ENCODE measurements around the gene GPR15.

Gene GPR15

GRCh38 chr3:98536456-98537017 is 4.8 kb downstream of the GPR15 start:
- H3K4me1 ChIP-seq (ENCODE audit: insufficient read depth, low read length): no peaks in the 10 kb centered on the region
- no peaks in the 10 kb centered on the region for H3K9me3 ChIP-seq (ENCODE audit: low read length)
- H2AFZ ChIP-seq (ENCODE audit: low read depth, low read length): no peak overlapping the region
- no peaks in the 10 kb centered on the region for H3K36me3 ChIP-seq (ENCODE audit: insufficient read depth, low read length)
- no peaks in the 10 kb centered on the region for H3K27me3 ChIP-seq (ENCODE audit: insufficient read depth, low read length)
- no peak overlapping the region for H3K4me3 ChIP-seq (ENCODE audit: low read length)

- no peaks in the 10 kb centered on the region for H3K36me3 ChIP-seq (ENCODE audit: insufficient read depth, low read length)
- H3K27me3 ChIP-seq (ENCODE audit: insufficient read depth, low read length): no peaks in the 10 kb centered on the region
- no peak overlapping the region for H2AFZ ChIP-seq (ENCODE audit: low read depth, low read length)
These were observed 8.6 kb downstream of the GPR15 start for GRCh38 chr3:98540346-98540745.

GRCh38 chr3:98541695-98542094 is 9.9 kb downstream of the GPR15 start:
- H3K4me3 ChIP-seq (ENCODE audit: low read length): no peak overlapping the region
- no peaks in the 10 kb centered on the region for H3K36me3 ChIP-seq (ENCODE audit: insufficient read depth, low read length)

More at GRCh38 chr3:98540346-98540745, 8.6 kb downstream of the GPR15 start:
- Histone ChIP-seq H3K9me3 (ENCODE audit: low read length) (no peaks in the 10 kb centered on the region), H3K4me3 (ENCODE audit: low read length) (no peak overlapping the region), H3K4me1 (ENCODE audit: insufficient read depth, low read length) (no peaks in the 10 kb centered on the region)

GRCh38 chr3:98542623-98543022 is 10.8 kb downstream of the GPR15 start:
- Histone ChIP-seq H3K9me3 (ENCODE audit: low read length) (no peaks in the 10 kb centered on the region), H3K4me3 (ENCODE audit: low read length) (no peak overlapping the region), H3K4me1 (ENCODE audit: insufficient read depth, low read length) (no peaks in the 10 kb centered on the region), H3K36me3 (ENCODE audit: insufficient read depth, low read length) (no peaks in the 10 kb centered on the region), H2AFZ (ENCODE audit: low read depth, low read length) (no peak overlapping the region), H3K27me3 (ENCODE audit: insufficient read depth, low read length) (no peaks in the 10 kb centered on the region)

More at GRCh38 chr3:98541695-98542094, 9.9 kb downstream of the GPR15 start:
- Histone ChIP-seq H3K27me3 (ENCODE audit: insufficient read depth, low read length) (no peaks in the 10 kb centered on the region), H3K4me1 (ENCODE audit: insufficient read depth, low read length) (no peaks in the 10 kb centered on the region), H2AFZ (ENCODE audit: low read depth, low read length) (no peak overlapping the region), H3K9me3 (ENCODE audit: low read length) (no peaks in the 10 kb centered on the region)

- Histone ChIP-seq H3K36me3 (ENCODE audit: insufficient read depth, low read length) (no peaks in the 10 kb centered on the region), H3K27me3 (ENCODE audit: insufficient read depth, low read length) (no peaks in the 10 kb centered on the region), H3K4me3 (ENCODE audit: low read length) (no peak overlapping the region), H3K9me3 (ENCODE audit: low read length) (no peaks in the 10 kb centered on the region), H3K4me1 (ENCODE audit: insufficient read depth, low read length) (no peaks in the 10 kb centered on the region), H2AFZ (ENCODE audit: low read depth, low read length) (no peak overlapping the region)
These were observed 14.2 kb downstream of the GPR15 start for GRCh38 chr3:98545940-98546339.

- Histone ChIP-seq H3K4me1 (ENCODE audit: insufficient read depth, low read length) (no peaks in the 10 kb centered on the region), H3K9me3 (ENCODE audit: low read length) (no peaks in the 10 kb centered on the region), H3K36me3 (ENCODE audit: insufficient read depth, low read length) (no peaks in the 10 kb centered on the region), H2AFZ (ENCODE audit: low read depth, low read length) (no peak overlapping the region), H3K27me3 (ENCODE audit: insufficient read depth, low read length) (no peaks in the 10 kb centered on the region), H3K4me3 (ENCODE audit: low read length) (no peak overlapping the region)
These were observed 16.8 kb downstream of the GPR15 start for GRCh38 chr3:98548544-98548943.

GRCh38 chr3:98550833-98551232 is 19.1 kb downstream of the GPR15 start:
- H3K9me3 ChIP-seq (ENCODE audit: low read length): no peaks in the 10 kb centered on the region
- H3K4me3 ChIP-seq (ENCODE audit: low read length): no peak overlapping the region
- H3K27me3 ChIP-seq (ENCODE audit: insufficient read depth, low read length): no peaks in the 10 kb centered on the region
- H2AFZ ChIP-seq (ENCODE audit: low read depth, low read length): no peak overlapping the region
- H3K36me3 ChIP-seq (ENCODE audit: insufficient read depth, low read length): no peaks in the 10 kb centered on the region
- H3K4me1 ChIP-seq (ENCODE audit: insufficient read depth, low read length): no peaks in the 10 kb centered on the region

- Histone ChIP-seq H2AFZ (ENCODE audit: low read depth, low read length) (no peak overlapping the region), H3K4me1 (ENCODE audit: insufficient read depth, low read length) (no peaks in the 10 kb centered on the region), H3K27me3 (ENCODE audit: insufficient read depth, low read length) (no peaks in the 10 kb centered on the region), H3K9me3 (ENCODE audit: low read length) (no peaks in the 10 kb centered on the region), H3K4me3 (ENCODE audit: low read length) (no peak overlapping the region), H3K36me3 (ENCODE audit: insufficient read depth, low read length) (no peaks in the 10 kb centered on the region)
These were observed 19.5 kb downstream of the GPR15 start for GRCh38 chr3:98551236-98551635.

- H3K4me3 ChIP-seq (ENCODE audit: low read length): no peak overlapping the region
- no peaks in the 10 kb centered on the region for H3K27me3 ChIP-seq (ENCODE audit: insufficient read depth, low read length)
- H2AFZ ChIP-seq (ENCODE audit: low read depth, low read length): no peak overlapping the region
- no peaks in the 10 kb centered on the region for H3K9me3 ChIP-seq (ENCODE audit: low read length)
- no peaks in the 10 kb centered on the region for H3K36me3 ChIP-seq (ENCODE audit: insufficient read depth, low read length)
- H3K4me1 ChIP-seq (ENCODE audit: insufficient read depth, low read length): no peaks in the 10 kb centered on the region
These were observed 20.0 kb downstream of the GPR15 start for GRCh38 chr3:98551754-98552153.

GRCh38 chr3:98552232-98553020 is 20.6 kb downstream of the GPR15 start:
- Histone ChIP-seq H3K9me3 (ENCODE audit: low read length) (no peaks in the 10 kb centered on the region), H3K4me1 (ENCODE audit: insufficient read depth, low read length) (no peaks in the 10 kb centered on the region), H3K27me3 (ENCODE audit: insufficient read depth, low read length) (peaks cover 2% of the 10 kb centered on the region), H2AFZ (ENCODE audit: low read depth, low read length) (no peak overlapping the region), H3K4me3 (ENCODE audit: low read length) (no peak overlapping the region), H3K36me3 (ENCODE audit: insufficient read depth, low read length) (no peaks in the 10 kb centered on the region)

GRCh38 chr3:98553021-98553563 is 21.3 kb downstream of the GPR15 start:
- H3K27me3 ChIP-seq (ENCODE audit: insufficient read depth, low read length): peaks cover 3% of the 10 kb centered on the region
- no peaks in the 10 kb centered on the region for H3K4me1 ChIP-seq (ENCODE audit: insufficient read depth, low read length)
- H2AFZ ChIP-seq (ENCODE audit: low read depth, low read length): no peak overlapping the region
- no peak overlapping the region for H3K4me3 ChIP-seq (ENCODE audit: low read length)
- H3K36me3 ChIP-seq (ENCODE audit: insufficient read depth, low read length): no peaks in the 10 kb centered on the region
- no peaks in the 10 kb centered on the region for H3K9me3 ChIP-seq (ENCODE audit: low read length)

- no peaks in the 10 kb centered on the region for H3K36me3 ChIP-seq (ENCODE audit: insufficient read depth, low read length)
- H3K4me1 ChIP-seq (ENCODE audit: insufficient read depth, low read length): no peaks in the 10 kb centered on the region
- no peak overlapping the region for H3K4me3 ChIP-seq (ENCODE audit: low read length)
- H3K9me3 ChIP-seq (ENCODE audit: low read length): no peaks in the 10 kb centered on the region
- peaks cover 3% of the 10 kb centered on the region for H3K27me3 ChIP-seq (ENCODE audit: insufficient read depth, low read length)
- no peak overlapping the region for H2AFZ ChIP-seq (ENCODE audit: low read depth, low read length)
These were observed 22.0 kb downstream of the GPR15 start for GRCh38 chr3:98553753-98554152.

- H3K9me3 ChIP-seq (ENCODE audit: low read length): no peaks in the 10 kb centered on the region
- no peaks in the 10 kb centered on the region for H3K4me1 ChIP-seq (ENCODE audit: insufficient read depth, low read length)
- no peaks in the 10 kb centered on the region for H3K36me3 ChIP-seq (ENCODE audit: insufficient read depth, low read length)
- H2AFZ ChIP-seq (ENCODE audit: low read depth, low read length): no peak overlapping the region
- peaks cover 3% of the 10 kb centered on the region for H3K27me3 ChIP-seq (ENCODE audit: insufficient read depth, low read length)
- H3K4me3 ChIP-seq (ENCODE audit: low read length): no peak overlapping the region
These were observed 22.8 kb downstream of the GPR15 start for GRCh38 chr3:98554580-98554979.
